AG04449 (cell line): Measurements from ENCODE around the gene MAP3K14.

Experiments used
- CTCF ChIA-PET: fragments of 350-600 bp; formaldehyde crosslinking; extraction: SDS; loops from one replicate; lab custom pipeline; 2021; ENCODE audit warnings: antibody characterized with exemption; lab: Yijun Ruan, JAX
- POLR2A ChIA-PET: fragments of 400-600, 350-600 bp; formaldehyde crosslinking; extraction: SDS; loops from one replicate; lab custom pipeline; 2020; ENCODE audit warnings: antibody characterized with exemption, inconsistent platforms; lab: Yijun Ruan, JAX
- DNase-seq: peaks from one replicate; pipeline ENCODE4 v3.0.0-alpha.2; 2010; ENCODE audit warnings: low read depth, low spot score
- H3K4me3 ChIP-seq: 2 replicates; pipeline ENCODE4 v1.5.1; 2011; ENCODE audit warnings: low read depth, mild to moderate bottlenecking, control low read depth, low read length
- CTCF ChIP-seq: IDR thresholded peaks from one replicate; pipeline ENCODE4 v1.5.1; 2011; ENCODE audit warnings: mild to moderate bottlenecking, moderate library complexity, low read length, control low read depth, inconsistent platforms; ENCODE audit not compliant: insufficient read depth; ENCODE audit errors: missing control alignments

Gene MAP3K14

GRCh38 chr17:45289301-45290268, 27.2 kb downstream of the MAP3K14 start:
- CTCF ChIA-PET: interaction anchor here (1.6 to 32.0 kb wide), 4 partner anchors 12 to 100 kb away, joined by 4 to 828 read pairs (median 74); partner anchors contain the start of gene MAP3K14
- no peak overlapping the region for H3K4me3 ChIP-seq
- no peak for DNase-seq
- TF ChIP-seq CTCF: no peak
- POLR2A ChIA-PET: interaction anchor here (1.0 kb wide), 1 partner anchor 27 kb away, joined by 3 read pairs; the partner anchor contains the start of gene MAP3K14

GRCh38 chr17:45288825-45289224, 28.0 kb downstream of the MAP3K14 start:
- H3K4me3 ChIP-seq: no peak overlapping the region
- POLR2A ChIA-PET: interaction anchor here (1.0 kb wide), 1 partner anchor 28 kb away, joined by 3 read pairs; the partner anchor contains the start of gene MAP3K14
- no peak for TF ChIP-seq CTCF
- DNase-seq: no peak
- CTCF ChIA-PET: interaction anchor here (1.6 to 32.0 kb wide), 5 partner anchors 11 to 101 kb away, joined by 4 to 828 read pairs (median 5); partner anchors contain the start of gene MAP3K14

GRCh38 chr17:45287526-45288500, 29.0 kb downstream of the MAP3K14 start:
- no peak overlapping the region for H3K4me3 ChIP-seq
- POLR2A ChIA-PET: no interaction called here
- no peak for DNase-seq
- no peak for TF ChIP-seq CTCF
- CTCF ChIA-PET: interaction anchor here (1.4 to 32.0 kb wide), 7 partner anchors 10 to 102 kb away, joined by 3 to 828 read pairs (median 4); partner anchors contain the start of gene MAP3K14

GRCh38 chr17:45286286-45286685, 30.5 kb downstream of the MAP3K14 start:
- ChIA-PET CTCF (interaction anchor here (1.9 to 32.0 kb wide), 3 partner anchors 9 to 103 kb away, joined by 4 to 828 read pairs (median 144); no protein-coding TSS in a partner anchor), POLR2A (no interaction called here)
- DNase-seq: no peak
- no peak for TF ChIP-seq CTCF
- no peak overlapping the region for H3K4me3 ChIP-seq

- peak; percentile 26 for TF ChIP-seq CTCF
- H3K4me3 ChIP-seq: no peak overlapping the region
- DNase-seq: no peak
- CTCF ChIA-PET: interaction anchor here (0.8 to 32.0 kb wide), 12 partner anchors 7 to 149 kb away, joined by 3 to 828 read pairs (median 4); partner anchors contain the start of genes ACBD4 and MAP3K14
- POLR2A ChIA-PET: no interaction called here
Observed at GRCh38 chr17:45284176-45285140, 32.4 kb downstream of the MAP3K14 start.
